RWPE1 (cell line): ENCODE data around the gene VSX1.

Experiments used
- CTCF ChIA-PET: fragments of 350-600 bp; sonication (Branson Sonifier 250); formaldehyde crosslinking; extraction: SDS; loops from one replicate; lab custom pipeline; 2021; lab: Yijun Ruan, JAX
- POLR2A ChIA-PET: fragments of 400-600 bp; formaldehyde crosslinking; extraction: SDS; loops from one replicate; lab custom pipeline; 2020; ENCODE audit warnings: antibody characterized with exemption; ENCODE audit not compliant: low non-redundant PET; lab: Yijun Ruan, JAX
- DNase-seq: peaks from one replicate; pipeline ENCODE4 v3.0.0; 2012; ENCODE audit warnings: low spot score
- H3K27ac ChIP-seq: fragments of 450-650 bp; 2 replicates; pipeline ENCODE4 v1.5.1; 2017
- TF ChIP-seq, protein P1 (sequence below): fragments of 450-650 bp; conservative IDR thresholded peaks from 2 replicates; pipeline ENCODE4 v1.5.1; 2017; ENCODE audit warnings: low read depth, mild to moderate bottlenecking

The VSX1 gene

DNA sequence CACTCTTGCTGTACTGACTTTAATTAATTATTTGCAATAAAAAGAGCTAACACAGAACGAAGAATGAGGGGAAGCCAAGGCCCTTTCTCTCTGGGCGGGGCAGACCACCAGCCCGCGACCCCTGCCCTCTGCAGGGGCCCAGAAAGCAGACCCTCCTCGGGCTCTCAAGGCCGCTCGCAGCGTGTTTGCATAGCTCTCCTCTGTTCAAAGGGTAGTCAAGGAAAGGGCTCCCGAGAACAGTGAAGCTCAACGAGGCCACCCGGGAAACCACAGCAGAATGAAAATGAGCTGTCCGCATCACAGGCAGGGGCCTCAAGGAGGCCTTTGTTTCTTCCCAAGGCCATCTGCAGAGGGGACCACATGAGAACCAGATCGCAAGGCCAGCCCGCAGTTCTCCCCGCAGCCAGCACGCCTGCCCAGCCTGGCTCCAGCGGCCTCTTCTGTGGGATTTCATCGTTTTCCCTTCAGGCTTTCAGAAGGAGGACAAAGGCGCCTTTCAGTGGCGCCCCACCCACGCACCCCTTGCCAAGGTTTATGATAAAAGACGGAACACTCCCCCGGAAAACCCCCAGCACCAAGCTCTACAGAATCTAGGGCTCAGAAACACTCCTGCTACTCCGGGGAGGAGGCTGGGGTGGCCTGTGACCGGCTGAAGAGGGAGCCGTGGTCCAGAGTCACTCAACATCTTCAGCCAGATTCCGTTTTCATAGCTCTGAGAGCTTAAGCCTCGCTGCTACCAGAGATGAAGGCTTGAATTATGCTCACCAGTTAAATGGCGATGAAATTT is 49.3 kb downstream of the VSX1 start:
- no peak for DNase-seq
- no peak overlapping the region for H3K27ac ChIP-seq
- POLR2A ChIA-PET, result no interaction called here
- CTCF ChIA-PET, result interaction anchor here (0.7 kb wide), 1 partner anchor 16 kb away, joined by 3 read pairs; no protein-coding TSS in a partner anchor
- TF ChIP-seq, protein P1, sequence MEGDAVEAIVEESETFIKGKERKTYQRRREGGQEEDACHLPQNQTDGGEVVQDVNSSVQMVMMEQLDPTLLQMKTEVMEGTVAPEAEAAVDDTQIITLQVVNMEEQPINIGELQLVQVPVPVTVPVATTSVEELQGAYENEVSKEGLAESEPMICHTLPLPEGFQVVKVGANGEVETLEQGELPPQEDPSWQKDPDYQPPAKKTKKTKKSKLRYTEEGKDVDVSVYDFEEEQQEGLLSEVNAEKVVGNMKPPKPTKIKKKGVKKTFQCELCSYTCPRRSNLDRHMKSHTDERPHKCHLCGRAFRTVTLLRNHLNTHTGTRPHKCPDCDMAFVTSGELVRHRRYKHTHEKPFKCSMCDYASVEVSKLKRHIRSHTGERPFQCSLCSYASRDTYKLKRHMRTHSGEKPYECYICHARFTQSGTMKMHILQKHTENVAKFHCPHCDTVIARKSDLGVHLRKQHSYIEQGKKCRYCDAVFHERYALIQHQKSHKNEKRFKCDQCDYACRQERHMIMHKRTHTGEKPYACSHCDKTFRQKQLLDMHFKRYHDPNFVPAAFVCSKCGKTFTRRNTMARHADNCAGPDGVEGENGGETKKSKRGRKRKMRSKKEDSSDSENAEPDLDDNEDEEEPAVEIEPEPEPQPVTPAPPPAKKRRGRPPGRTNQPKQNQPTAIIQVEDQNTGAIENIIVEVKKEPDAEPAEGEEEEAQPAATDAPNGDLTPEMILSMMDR, result no peak

DNA sequence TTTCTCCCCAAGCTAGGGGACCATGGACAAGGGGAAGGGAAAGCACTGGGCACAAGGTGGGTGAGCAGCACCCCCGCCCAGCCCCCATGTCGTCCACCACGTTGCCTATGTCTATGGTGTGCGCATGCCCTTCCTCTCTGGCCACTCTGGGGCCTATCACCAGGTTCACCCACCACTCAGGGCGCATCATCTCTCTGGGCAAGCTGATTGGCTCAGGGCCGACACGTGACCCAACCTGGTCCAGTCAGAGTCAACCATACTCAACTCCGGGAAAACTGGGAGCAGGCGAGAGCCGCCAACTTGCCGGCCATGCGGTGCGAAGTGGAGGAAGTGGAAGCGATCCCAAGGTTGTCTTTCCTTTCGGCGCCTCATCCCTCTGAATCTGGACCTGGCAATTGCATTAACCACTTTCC is 49.9 kb downstream of the VSX1 start:
- CTCF ChIA-PET, result interaction anchor here (0.7 kb wide), 1 partner anchor 16 kb away, joined by 3 read pairs; no protein-coding TSS in a partner anchor
- no peak for DNase-seq
- POLR2A ChIA-PET, result no interaction called here
- TF ChIP-seq, protein P1, result no peak
- H3K27ac ChIP-seq, result no peak overlapping the region

DNA sequence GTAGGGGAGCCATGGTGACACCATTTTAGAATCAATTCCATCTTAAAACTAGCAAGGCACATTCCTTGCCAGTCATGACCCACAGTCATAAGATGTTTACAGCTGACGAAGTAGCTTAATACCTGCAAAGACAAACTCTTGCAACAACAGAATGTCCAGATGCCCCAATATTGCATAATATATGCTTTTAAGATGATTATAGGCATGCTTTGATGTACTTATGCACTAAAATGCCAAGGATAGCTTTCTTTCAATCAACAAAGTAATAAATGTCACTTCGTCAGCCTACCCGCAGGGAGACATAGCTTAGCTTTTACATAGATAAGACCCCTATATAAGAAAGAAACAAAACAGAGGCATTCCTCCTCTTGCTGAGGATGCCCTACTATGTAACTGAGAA is 50.7 kb downstream of the VSX1 start:
- DNase-seq, result no peak
- ChIA-PET CTCF (interaction anchor here (0.6 kb wide), 1 partner anchor 1335 kb away, joined by 3 read pairs; no protein-coding TSS in a partner anchor), POLR2A (no interaction called here)
- no peak overlapping the region for H3K27ac ChIP-seq
- TF ChIP-seq, protein P1, result no peak

DNA sequence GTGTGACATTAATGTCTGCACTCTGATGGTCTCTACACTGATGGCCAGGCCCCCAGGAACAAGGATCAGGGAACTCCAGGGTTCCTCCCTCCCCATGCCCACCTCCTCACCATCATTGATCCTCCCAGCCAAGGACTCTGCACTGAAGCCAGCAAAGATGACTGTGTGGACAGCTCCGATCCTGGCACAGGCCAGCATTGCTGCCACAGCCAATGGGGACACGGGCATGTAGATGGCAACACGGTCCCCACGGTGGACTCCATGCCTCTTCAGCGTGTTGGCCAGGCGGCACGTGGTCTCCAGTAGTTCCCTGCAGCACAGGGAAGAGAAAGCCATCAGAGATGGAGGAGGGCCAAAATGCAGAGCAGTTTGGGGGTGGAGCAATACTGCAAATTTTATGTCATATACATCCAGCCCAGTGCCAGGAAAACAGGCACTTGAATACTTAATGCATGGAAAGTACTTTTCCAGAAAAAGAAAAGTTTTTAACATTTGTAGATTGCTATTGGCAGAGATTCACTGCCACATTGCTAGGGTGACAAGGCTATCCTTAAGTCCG is 51.2 kb downstream of the VSX1 start:
- DNase-seq, result no peak
- ChIA-PET POLR2A (no interaction called here), CTCF (interaction anchor here (0.6 kb wide), 1 partner anchor 1334 kb away, joined by 3 read pairs; no protein-coding TSS in a partner anchor)
- TF ChIP-seq, protein P1, result no peak
- H3K27ac ChIP-seq, result no peak overlapping the region

DNA sequence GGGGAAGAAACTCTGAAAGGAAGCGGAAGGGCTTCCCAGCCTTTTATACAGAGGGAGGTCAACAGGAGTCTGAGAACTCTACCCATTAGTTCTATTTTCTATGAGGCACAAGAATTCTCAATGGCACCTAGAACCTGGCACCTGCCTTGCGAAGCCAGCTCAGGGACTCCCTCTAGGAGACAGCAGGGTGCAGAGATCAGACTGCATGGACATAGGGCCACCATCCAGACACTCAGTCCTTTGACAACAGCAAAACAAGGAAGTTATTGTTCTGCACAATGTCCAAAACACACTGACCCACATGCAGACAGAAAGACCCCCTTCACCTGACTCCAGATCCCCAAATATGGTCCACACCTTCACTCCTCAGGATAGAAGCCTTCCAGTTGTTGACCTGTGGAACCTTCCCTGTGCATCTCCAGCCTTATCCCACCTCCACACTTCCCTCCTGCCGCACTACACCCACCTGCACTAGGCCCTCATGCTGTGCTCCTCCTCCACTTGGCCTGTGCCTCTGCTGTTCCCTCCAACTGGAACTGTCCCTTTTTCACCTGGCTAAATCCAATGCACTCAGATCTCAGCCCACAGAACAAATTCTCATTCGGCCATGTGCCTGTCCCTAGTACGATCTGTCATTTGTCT is 51.8 kb downstream of the VSX1 start:
- POLR2A ChIA-PET, result no interaction called here
- H3K27ac ChIP-seq, result no peak overlapping the region
- TF ChIP-seq, protein P1, result no peak
- DNase-seq, result no peak
- CTCF ChIA-PET, result no interaction called here

DNA sequence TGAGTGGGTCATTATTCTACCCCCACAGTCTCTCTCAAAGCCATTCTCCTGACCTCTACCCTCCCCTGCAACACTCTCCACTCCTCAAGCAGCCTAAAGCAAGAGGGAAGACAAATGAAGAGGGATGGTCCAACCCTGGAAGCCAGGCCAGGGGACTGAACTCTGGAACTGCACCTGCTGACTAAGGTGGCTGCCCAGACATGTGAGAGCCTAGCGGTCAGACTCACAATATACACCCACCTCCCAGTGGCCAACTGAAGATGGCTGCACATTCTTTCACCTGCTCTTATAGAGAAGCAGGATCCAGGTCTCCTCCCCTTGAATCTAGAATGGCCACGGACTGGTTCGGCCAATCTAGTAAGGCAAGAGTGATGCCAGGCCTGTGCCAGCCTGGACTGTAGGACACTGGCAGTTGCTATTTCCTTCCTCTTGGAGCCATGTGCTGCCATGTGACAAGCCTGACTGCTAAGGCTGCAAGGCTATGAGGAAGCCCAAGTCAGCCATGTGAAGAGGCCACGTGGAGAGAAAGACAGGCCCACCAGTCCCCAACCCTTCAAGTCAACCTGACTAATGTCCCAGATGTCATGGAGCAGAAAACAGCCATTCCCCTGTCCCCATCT is 55.8 kb downstream of the VSX1 start:
- ChIA-PET CTCF (no interaction called here), POLR2A (no interaction called here)
- DNase-seq, result no peak
- TF ChIP-seq, protein P1, result no peak
- H3K27ac ChIP-seq, result no peak overlapping the region
